NCI-H1105 treated with DMSO at 0.1 percent for 48 hours (cell line): ENCODE data around the gene FXYD7.
"Not testable (repeated sequence)": the region's sequence is repeated elsewhere in the genome, so short reads cannot be mapped to it uniquely, and the experiment has no call there.

Source experiments
- DNase-seq: peaks from one replicate; lab custom pipeline; 2025; lab: John Stamatoyannopoulos, UW

FXYD7 gene

GRCh38 chr19:35127871-35128270, 15.2 kb upstream of the FXYD7 start:
- no peak for DNase-seq

- DNase-seq, result no peak
Observed at GRCh38 chr19:35128398-35129057, 14.5 kb upstream of the FXYD7 start.

- DNase-seq, result not testable (repeated sequence)
Observed at GRCh38 chr19:35129724-35130274, 13.3 kb upstream of the FXYD7 start.

GRCh38 chr19:35130761-35131720, 12.0 kb upstream of the FXYD7 start:
- no peak for DNase-seq

GRCh38 chr19:35132254-35132653, 10.8 kb upstream of the FXYD7 start:
- no peak for DNase-seq

GRCh38 chr19:35133826-35134225, 9.2 kb upstream of the FXYD7 start:
- DNase-seq, result no peak

- no peak for DNase-seq
Observed at GRCh38 chr19:35134601-35135242, 8.3 kb upstream of the FXYD7 start, which contains the start of gene LGI4. Gene LGI4 (minus strand): TSS chr19:35135059. CDS start chr19:35134680, 379 bp downstream.

GRCh38 chr19:35135389-35135909, 7.6 kb upstream of the FXYD7 start:
- peak; percentile 31 for DNase-seq

GRCh38 chr19:35136231-35136630, 6.8 kb upstream of the FXYD7 start:
- DNase-seq, result no peak

- no peak for DNase-seq
Observed at GRCh38 chr19:35136977-35137702, 5.9 kb upstream of the FXYD7 start.

GRCh38 chr19:35138305-35138892, 4.7 kb upstream of the FXYD7 start, which contains the start of gene FXYD1:
Gene FXYD1 (plus strand): TSS chr19:35138824. CDS start chr19:35140080, 1,256 bp downstream.
- no peak for DNase-seq

- DNase-seq, result no peak
Observed at GRCh38 chr19:35140207-35140961, 2.7 kb upstream of the FXYD7 start.

GRCh38 chr19:35140962-35141836, 1.9 kb upstream of the FXYD7 start:
- DNase-seq, result peak; percentile 53

GRCh38 chr19:35141837-35142605, 1.0 kb upstream of the FXYD7 start:
- DNase-seq, result no peak

GRCh38 chr19:35142606-35143230, 337 bp upstream of the FXYD7 start:
- DNase-seq, result peak; percentile 59

GRCh38 chr19:35143818-35144217, 763 bp downstream of the FXYD7 start:
- DNase-seq, result no peak

- no peak for DNase-seq
Observed at GRCh38 chr19:35144259-35144599, 1.2 kb downstream of the FXYD7 start.
